ACC112 (cell line): ENCODE results near the gene NSG1.

Experiments used
- H2AFZ ChIP-seq: fragments of 200-600 bp; sonication (generic); one replicate; pipeline ENCODE4 v1.6.0; 2017; ENCODE audit warnings: antibody characterized with exemption, low read length; ENCODE audit not compliant: unreplicated experiment
- H3K27ac ChIP-seq: fragments of 200-600 bp; sonication (generic); 2 replicates; pipeline ENCODE4 v1.5.1; 2014; ENCODE audit warnings: low read depth, mild to moderate bottlenecking, antibody characterized with exemption, low read length, moderate library complexity
- H3K27me3 ChIP-seq: fragments of 200-600 bp; sonication (generic); 2 replicates; pipeline ENCODE4 v1.6.1; 2014; ENCODE audit warnings: mild to moderate bottlenecking, antibody characterized with exemption, low read length, moderate library complexity, mixed read lengths; ENCODE audit not compliant: insufficient read depth
- H3K36me3 ChIP-seq: fragments of 200-600 bp; sonication (generic); 2 replicates; pipeline ENCODE4 v1.6.1; 2016; ENCODE audit warnings: mild to moderate bottlenecking, antibody characterized with exemption, low read length, moderate library complexity, mixed read lengths; ENCODE audit not compliant: insufficient read depth
- H3K4me1 ChIP-seq: fragments of 200-600 bp; sonication (generic); one replicate; pipeline ENCODE4 v1.6.1; 2016; ENCODE audit warnings: low read length, mixed read lengths; ENCODE audit not compliant: insufficient read depth, unreplicated experiment, control insufficient read depth
- H3K4me3 ChIP-seq: fragments of 200-600 bp; sonication (generic); 2 replicates; pipeline ENCODE4 v1.5.1; 2014; ENCODE audit warnings: mild to moderate bottlenecking, low read depth, low read length
- H3K79me2 ChIP-seq: fragments of 200-600 bp; sonication (generic); one replicate; pipeline ENCODE4 v1.6.0; 2016; ENCODE audit warnings: low read length; ENCODE audit not compliant: control insufficient read depth, unreplicated experiment, insufficient read depth

The NSG1 gene

DNA sequence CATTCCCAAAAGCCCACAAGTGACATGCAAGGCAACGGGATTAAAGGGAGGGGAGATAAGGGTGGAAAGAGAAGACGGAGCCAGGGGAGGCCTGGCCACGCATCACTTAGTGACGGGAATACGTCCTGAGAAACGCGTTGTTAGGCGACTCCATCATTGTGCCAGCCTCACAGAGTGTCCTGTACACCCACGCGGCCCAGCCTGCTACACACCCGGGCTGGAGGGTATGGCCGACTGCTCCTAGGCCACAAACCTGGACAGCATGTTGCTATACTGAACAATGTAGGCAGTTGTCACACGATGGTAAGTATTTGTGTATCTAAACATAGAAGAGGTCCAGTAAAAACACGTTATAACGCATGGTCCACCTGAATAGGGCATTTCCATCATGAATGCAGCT, 23.4 kb downstream of the NSG1 start:
- no peaks in the 10 kb centered on the region for H3K36me3 ChIP-seq
- peaks cover 4% of the 10 kb centered on the region; the same call in 1 of the 2 replicates for H3K27me3 ChIP-seq

DNA sequence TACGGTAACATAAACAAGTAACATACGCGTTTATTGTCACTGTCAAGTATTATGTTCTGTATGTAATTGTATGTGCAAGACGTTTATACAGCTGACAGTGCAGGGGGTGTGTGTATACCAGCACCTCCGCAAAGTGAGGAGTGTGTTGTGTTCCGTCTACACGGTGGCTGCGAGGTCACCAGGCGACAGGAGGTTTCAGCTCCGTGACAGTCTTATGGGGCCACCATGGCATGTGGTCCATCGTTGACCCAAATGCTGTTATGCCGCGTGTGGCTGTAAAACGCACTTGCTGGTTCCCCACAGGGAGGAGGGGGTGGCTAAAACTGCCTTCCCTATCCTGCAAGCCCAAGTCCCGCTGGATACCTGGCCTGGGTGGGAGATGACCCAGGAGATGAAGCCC, 25.0 kb downstream of the NSG1 start:
- H3K27me3 ChIP-seq, result peaks cover 4% of the 10 kb centered on the region; the same call in 1 of the 2 replicates

More for the DNA sequence above, 23.4 kb downstream of the NSG1 start:
- Histone ChIP-seq H3K4me1 (no peaks in the 10 kb centered on the region), H3K4me3 (no peak overlapping the region), H3K79me2 (no peaks in the 10 kb centered on the region), H3K27ac (no peak overlapping the region), H2AFZ (no peak overlapping the region)

DNA sequence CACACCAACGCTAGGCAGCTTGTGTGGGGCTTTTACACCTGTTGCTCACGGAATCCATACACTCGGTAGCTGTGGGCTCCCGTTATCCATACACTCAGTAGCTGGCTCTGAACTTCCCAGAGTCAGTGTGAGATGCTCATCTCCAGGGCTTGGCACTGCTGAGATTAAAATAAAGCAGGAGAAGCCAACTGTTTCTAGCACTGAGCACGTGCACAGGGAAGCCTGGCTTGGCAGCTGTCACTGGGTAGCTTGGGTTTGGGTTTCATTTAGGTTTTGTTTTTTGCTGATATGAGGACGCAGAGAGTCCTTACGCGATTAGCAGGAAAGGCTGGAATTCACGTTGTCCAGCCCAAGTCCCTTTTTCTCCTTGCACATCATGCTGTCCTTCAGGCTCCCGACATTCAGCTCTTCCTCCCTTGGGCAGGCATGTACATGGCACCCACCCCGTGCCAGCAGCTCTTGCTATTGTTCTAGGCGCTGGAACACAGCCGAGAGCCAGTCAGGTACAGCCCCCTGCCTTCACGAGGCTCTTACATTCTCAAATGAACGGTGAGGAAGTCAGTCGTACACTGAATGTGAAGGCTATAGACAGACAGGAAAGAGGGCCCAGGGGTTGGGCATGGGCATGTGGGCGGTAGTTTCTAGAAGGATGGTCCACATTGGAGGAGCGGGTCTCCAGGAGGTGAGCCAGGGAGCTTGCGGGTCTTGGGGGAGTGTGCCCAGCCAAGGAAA, 25.9 kb downstream of the NSG1 start:
- H3K4me1 ChIP-seq, result no peaks in the 10 kb centered on the region
- H3K79me2 ChIP-seq, result no peaks in the 10 kb centered on the region
- H2AFZ ChIP-seq, result no peak overlapping the region
- H3K4me3 ChIP-seq, result no peak overlapping the region
- H3K27ac ChIP-seq, result no peak overlapping the region
- H3K27me3 ChIP-seq, result peaks cover 4% of the 10 kb centered on the region; the same call in 1 of the 2 replicates
- H3K36me3 ChIP-seq, result no peaks in the 10 kb centered on the region

More for the DNA sequence above, 25.0 kb downstream of the NSG1 start:
- Histone ChIP-seq H3K27ac (no peak overlapping the region), H2AFZ (no peak overlapping the region), H3K4me1 (no peaks in the 10 kb centered on the region), H3K36me3 (no peaks in the 10 kb centered on the region), H3K4me3 (no peak overlapping the region), H3K79me2 (no peaks in the 10 kb centered on the region)

DNA sequence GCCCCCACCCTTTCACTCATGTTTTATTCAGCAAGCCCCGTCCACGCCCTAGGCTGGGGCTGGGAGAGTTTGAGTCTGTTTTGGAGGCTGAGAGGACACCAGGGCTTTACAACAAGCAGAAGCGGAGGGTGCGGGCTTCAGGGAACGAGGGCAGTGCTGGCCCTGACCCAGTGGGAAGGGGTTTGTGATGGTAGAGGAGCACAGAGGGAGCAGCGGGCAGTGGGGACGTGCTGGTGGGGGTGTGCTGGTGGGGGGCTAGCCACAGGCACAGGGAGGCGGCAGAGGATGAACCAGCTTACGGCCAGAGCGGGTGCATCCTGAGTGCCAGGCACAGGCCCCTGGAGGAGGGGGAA, 26.4 kb downstream of the NSG1 start:
- Histone ChIP-seq H3K36me3 (no peaks in the 10 kb centered on the region), H3K27ac (no peak overlapping the region), H3K27me3 (peaks cover 4% of the 10 kb centered on the region; the same call in 1 of the 2 replicates), H3K4me3 (no peak overlapping the region), H2AFZ (no peak overlapping the region), H3K4me1 (no peaks in the 10 kb centered on the region), H3K79me2 (no peaks in the 10 kb centered on the region)

DNA sequence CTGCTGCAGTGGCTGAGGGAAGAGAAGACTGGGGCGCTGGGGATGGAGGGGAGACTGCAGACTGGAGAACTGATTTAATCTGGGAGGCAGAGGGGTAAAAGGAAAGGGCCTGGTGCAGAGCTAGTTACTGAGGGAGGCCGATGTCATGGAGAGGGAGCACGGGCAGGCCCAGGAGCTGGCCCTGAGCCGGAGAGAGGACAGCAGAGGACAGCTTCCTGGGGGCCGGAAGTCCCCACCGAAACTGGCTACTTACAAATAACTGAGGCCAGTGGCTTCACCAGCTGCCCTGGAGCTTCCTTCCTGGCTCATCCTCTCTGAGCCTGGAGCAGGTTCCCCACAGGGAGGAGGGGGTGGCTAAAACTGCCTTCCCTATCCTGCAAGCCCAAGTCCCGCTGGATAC, 26.9 kb downstream of the NSG1 start:
- Histone ChIP-seq H3K4me1 (no peaks in the 10 kb centered on the region), H3K79me2 (no peaks in the 10 kb centered on the region), H3K36me3 (no peaks in the 10 kb centered on the region), H3K27me3 (peaks cover 2% of the 10 kb centered on the region; the same call in 1 of the 2 replicates), H3K4me3 (no peak overlapping the region), H2AFZ (no peak overlapping the region), H3K27ac (no peak overlapping the region)

DNA sequence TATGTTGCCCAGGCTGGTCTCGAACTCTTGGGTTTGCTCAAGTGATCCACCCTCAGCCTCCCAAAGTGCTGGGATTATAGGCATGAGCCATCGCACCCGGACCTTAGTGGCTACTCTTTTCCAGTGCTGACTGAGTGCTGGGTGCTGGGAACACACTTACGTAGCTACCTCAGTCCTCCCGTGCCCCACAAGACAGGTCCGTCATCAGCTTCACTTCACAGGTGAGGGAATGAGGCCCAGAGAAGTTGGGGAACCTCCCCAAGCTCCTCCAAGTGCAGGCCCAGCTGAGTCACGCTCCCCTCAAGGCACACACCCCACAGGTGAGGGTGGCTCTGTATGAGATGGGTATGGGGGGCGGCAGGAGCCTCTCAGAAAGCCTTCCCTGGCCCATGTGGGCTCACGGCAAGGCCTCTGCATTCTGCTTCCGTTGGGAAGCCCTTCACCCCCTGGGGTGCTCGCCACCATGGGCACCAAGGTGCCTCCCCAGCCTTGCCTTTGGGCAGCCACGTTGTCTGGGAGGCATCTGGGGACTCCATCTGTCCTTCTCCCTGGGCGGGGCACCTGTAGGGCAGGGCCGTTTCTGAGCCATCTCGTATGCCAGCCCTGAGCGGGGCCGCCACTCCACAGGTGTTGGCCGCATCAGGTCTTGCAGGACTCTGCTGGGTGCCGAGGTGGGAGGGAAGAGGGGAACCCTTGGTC, 28.4 kb downstream of the NSG1 start:
- Histone ChIP-seq H3K36me3 (no peaks in the 10 kb centered on the region), H3K79me2 (no peaks in the 10 kb centered on the region), H3K4me1 (no peaks in the 10 kb centered on the region), H3K27me3 (no peaks in the 10 kb centered on the region), H3K4me3 (no peak overlapping the region), H2AFZ (no peak overlapping the region), H3K27ac (no peak overlapping the region)

DNA sequence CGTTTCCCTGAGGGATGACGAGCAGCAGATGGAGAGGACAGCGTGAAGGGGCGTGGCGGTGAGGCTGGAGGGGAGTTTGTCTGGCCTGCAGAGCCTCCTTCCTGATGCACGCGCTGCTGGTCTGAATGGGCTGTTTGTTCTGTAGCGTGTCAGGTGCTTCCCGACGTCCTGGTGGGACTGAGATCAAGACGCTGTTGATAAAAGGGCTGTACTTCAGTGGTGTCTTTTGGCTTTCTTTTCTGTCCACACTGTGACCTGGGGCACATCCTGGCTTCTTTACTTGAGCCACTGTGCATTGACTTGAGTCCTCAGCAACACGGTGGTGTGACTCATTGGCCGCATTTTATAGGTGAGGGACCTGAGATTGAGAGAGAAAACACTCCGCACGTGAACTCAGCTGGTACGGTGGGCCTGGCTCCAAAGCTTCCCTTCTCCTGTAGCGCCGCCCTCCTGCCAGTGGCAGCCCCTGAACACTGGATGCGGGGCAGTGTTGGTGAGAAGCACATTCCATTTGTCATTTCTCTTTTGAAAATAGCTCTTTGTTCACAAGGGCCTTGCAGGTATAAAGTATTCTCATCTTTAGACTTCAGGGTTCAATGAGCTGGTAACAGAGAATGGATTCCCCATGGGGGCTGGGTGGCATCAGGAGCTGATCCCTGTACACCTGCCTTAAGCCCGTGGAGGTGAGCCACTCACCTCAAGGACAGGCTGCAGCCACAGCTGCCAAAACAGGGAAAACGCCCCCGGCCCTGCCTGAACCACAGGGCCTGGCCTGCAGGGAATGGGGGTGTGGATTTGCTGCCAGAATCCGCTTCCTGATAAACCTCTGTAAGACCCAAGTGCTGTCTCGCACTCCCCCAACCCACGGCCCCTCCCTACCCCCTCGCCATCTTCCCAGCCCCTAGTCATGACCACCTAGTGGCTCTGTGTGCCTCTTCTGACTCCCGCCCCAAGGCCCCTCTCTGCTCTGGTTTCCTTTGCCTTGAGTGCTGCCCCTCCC, 29.2 kb downstream of the NSG1 start:
- no peaks in the 10 kb centered on the region for H3K27me3 ChIP-seq
- no peak overlapping the region for H3K27ac ChIP-seq
- H3K4me1 ChIP-seq, result no peaks in the 10 kb centered on the region
- H3K4me3 ChIP-seq, result no peak overlapping the region
- no peaks in the 10 kb centered on the region for H3K79me2 ChIP-seq
- H2AFZ ChIP-seq, result no peak overlapping the region
- H3K36me3 ChIP-seq, result no peaks in the 10 kb centered on the region

DNA sequence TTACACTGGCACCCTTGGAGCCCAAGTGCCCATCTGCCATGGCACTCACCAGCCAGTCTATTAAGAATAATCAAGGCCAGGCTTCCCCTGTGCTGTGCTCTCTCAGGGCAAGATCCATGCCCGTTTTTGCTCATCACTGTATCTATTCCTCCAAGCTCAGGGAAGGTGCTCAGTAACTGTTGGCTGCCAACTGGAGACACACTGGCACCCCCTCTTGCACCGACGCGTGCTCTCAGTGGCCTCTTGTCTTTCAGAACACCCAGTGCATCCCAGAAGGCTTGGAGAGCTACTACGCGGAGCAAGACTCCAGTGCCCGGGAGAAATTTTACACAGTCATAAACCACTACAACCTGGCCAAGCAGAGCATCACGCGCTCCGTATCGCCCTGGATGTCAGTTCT, 30.1 kb downstream of the NSG1 start:
- H3K4me1 ChIP-seq, result no peaks in the 10 kb centered on the region
- H3K36me3 ChIP-seq, result no peaks in the 10 kb centered on the region
- no peaks in the 10 kb centered on the region for H3K79me2 ChIP-seq
- no peak overlapping the region for H3K4me3 ChIP-seq
- H2AFZ ChIP-seq, result no peak overlapping the region
- H3K27ac ChIP-seq, result no peak overlapping the region
- H3K27me3 ChIP-seq, result no peaks in the 10 kb centered on the region

DNA sequence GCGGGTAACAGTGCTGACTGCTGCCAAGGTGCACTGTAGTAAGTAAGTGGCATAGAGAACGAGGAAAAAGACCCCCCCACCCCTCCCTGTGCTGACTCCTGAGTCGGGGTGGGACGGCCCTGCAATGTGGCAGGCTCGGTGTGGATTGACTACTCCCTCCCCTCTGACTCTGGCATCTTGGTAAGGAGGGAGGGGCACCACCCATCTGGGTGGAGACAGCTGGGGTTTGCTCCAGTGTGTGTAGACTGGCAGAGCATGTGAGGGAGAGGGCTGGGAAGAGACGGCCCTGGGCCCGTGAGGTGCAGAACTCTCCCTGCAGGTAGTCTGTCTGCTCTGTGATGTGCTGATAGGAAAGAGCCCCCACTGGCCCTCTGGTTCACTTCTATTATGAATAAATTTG, 31.0 kb downstream of the NSG1 start:
- Histone ChIP-seq H3K27me3 (no peaks in the 10 kb centered on the region), H3K36me3 (no peaks in the 10 kb centered on the region), H3K4me3 (no peak overlapping the region), H3K4me1 (no peaks in the 10 kb centered on the region), H3K79me2 (no peaks in the 10 kb centered on the region), H3K27ac (no peak overlapping the region), H2AFZ (no peak overlapping the region)

DNA sequence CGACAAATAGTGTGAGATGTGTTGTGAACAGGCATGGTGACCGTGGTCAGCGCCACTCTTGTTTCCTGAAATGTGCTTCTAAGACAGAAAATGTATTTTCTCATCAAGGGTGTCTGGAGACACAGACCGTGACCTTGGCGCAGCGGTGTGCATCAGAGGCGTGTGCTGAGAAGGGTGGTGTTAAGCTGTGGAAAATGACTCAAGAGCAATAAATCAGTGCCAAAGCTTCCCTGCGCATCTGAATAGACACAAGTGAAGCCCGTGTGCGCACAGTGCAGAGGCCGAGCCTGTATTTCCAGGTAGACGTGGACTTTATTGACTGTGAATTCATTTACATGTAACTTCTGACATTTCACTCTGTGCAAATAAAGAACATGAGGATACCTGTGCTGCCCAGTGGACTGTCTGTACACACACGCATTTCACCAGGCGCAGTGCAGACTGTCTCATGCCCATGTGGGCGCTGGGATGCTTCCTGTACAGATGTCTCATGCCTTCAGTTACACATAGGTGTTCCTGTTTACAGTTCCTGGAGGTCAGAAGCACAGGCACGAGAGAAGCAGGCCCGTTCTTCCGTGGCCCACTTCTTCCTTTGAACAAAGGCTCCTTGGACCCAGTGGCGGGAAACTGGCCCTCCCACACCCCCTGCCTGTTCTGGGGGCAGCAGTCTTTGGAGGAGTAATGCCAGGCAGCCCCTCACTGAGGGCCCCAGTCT, 31.9 kb downstream of the NSG1 start:
- Histone ChIP-seq H3K36me3 (no peaks in the 10 kb centered on the region), H3K27me3 (no peaks in the 10 kb centered on the region), H3K4me3 (no peak overlapping the region), H2AFZ (no peak overlapping the region), H3K79me2 (no peaks in the 10 kb centered on the region), H3K27ac (no peak overlapping the region), H3K4me1 (no peaks in the 10 kb centered on the region)
